Neural cell (in vitro differentiated cells): ENCODE measurements around the gene FILIP1L. TPM values are rescaled to one million over a fixed set of nuclear protein-coding genes. Genes with fewer than 3 reads are reported as not detected.

Experiments
- H2AFZ ChIP-seq: fragments of 200-600, 300-800 bp; sonication (generic), shearing (Covaris generic); 2 replicates; pipeline ENCODE4 v1.6.0; 2014; ENCODE audit warnings: low read depth, mild to moderate bottlenecking, antibody characterized with exemption, low read length, moderate library complexity
- H3F3A ChIP-seq: fragments of 200-600 bp; shearing (Covaris generic); 2 replicates; pipeline ENCODE4 v1.6.1; 2016; ENCODE audit warnings: mild to moderate bottlenecking, moderate library complexity, mixed read lengths, antibody characterized with exemption, low read length; ENCODE audit not compliant: insufficient read depth, poor library complexity, severe bottlenecking
- H3K27ac ChIP-seq: fragments of 200-600, 300-800 bp; sonication (generic), shearing (Covaris generic); 2 replicates; pipeline ENCODE4 v1.5.1; 2014; ENCODE audit warnings: mild to moderate bottlenecking, low read length, moderate library complexity
- H3K27me3 ChIP-seq: fragments of 300-800, 200-600 bp; sonication (generic), shearing (Covaris generic); 2 replicates; pipeline ENCODE4 v1.6.0; 2014; ENCODE audit warnings: mild to moderate bottlenecking, low read depth, low read length, moderate library complexity; ENCODE audit not compliant: insufficient read depth
- H3K36me3 ChIP-seq: fragments of 300-800, 200-600 bp; sonication (generic), shearing (Covaris generic); 2 replicates; pipeline ENCODE4 v1.5.1; 2014; ENCODE audit warnings: mild to moderate bottlenecking, antibody characterized with exemption, low read length, moderate library complexity; ENCODE audit not compliant: insufficient read depth
- H3K4me2 ChIP-seq: fragments of 300-800, 200-600 bp; sonication (generic), shearing (Covaris generic); 2 replicates; pipeline ENCODE4 v1.6.0; 2014; ENCODE audit warnings: mild to moderate bottlenecking, low read length
- H3K4me3 ChIP-seq: fragments of 300-800, 200-600 bp; sonication (generic), shearing (Covaris generic); 2 replicates; pipeline ENCODE4 v1.5.1; 2014; ENCODE audit warnings: mild to moderate bottlenecking, low read length, moderate library complexity
- H3K79me2 ChIP-seq: fragments of 200-600 bp; shearing (Covaris generic); replicated peaks from 2 replicates; pipeline ENCODE4 v1.6.0; 2014; ENCODE audit warnings: mild to moderate bottlenecking, low read length, moderate library complexity; ENCODE audit not compliant: insufficient read depth
- H3K9ac ChIP-seq: fragments of 300-800, 200-600 bp; sonication (generic), shearing (Covaris generic); 2 replicates; pipeline ENCODE4 v1.6.1; 2016; ENCODE audit warnings: mild to moderate bottlenecking, low read length, mixed read lengths
- H3K9me2 ChIP-seq: fragments of 200-600 bp; shearing (Covaris generic); 2 replicates; pipeline ENCODE4 v1.6.1; 2016; ENCODE audit warnings: mild to moderate bottlenecking, low read length, mixed read lengths; ENCODE audit not compliant: insufficient read depth
- H3K9me3 ChIP-seq: fragments of 200-600, 300-800 bp; sonication (generic), shearing (Covaris generic); 2 replicates; pipeline ENCODE4 v1.6.1; 2016; ENCODE audit warnings: mild to moderate bottlenecking, mixed run types, low read length, moderate library complexity, mixed read lengths
- H4K20me1 ChIP-seq: fragments of 200-600 bp; shearing (Covaris generic); 2 replicates; pipeline ENCODE4 v1.6.1; 2016; ENCODE audit warnings: mild to moderate bottlenecking, mixed run types; ENCODE audit not compliant: insufficient read depth
- CTCF ChIP-seq: fragments of 450-650 bp; IDR thresholded peaks from 2 replicates; pipeline ENCODE4 v1.5.1; 2014; ENCODE audit warnings: antibody characterized with exemption, mild to moderate bottlenecking, moderate library complexity; ENCODE audit not compliant: poor library complexity, severe bottlenecking
- EP300 ChIP-seq: fragments of 450-650 bp; conservative IDR thresholded peaks from 2 replicates; pipeline ENCODE4 v1.6.1; 2014; ENCODE audit warnings: antibody characterized with exemption, mild to moderate bottlenecking, moderate library complexity; ENCODE audit not compliant: poor library complexity, severe bottlenecking
- EZH2 ChIP-seq: fragments of 200-600, 300-800 bp; shearing (Covaris generic), sonication (generic); IDR thresholded peaks from 2 replicates; pipeline ENCODE4 v1.6.1; 2014; ENCODE audit warnings: antibody characterized with exemption, low read length, borderline replicate concordance, mild to moderate bottlenecking; ENCODE audit not compliant: insufficient read depth, poor library complexity, severe bottlenecking
- MXI1 ChIP-seq: fragments of 450-650 bp; conservative IDR thresholded peaks from 2 replicates; pipeline ENCODE4 v1.6.1; 2014; ENCODE audit warnings: antibody characterized with exemption, mild to moderate bottlenecking; ENCODE audit not compliant: poor library complexity, severe bottlenecking
- POLR2AphosphoS5 ChIP-seq: IDR thresholded peaks from 2 replicates; pipeline ENCODE4 v1.6.1; 2012
- RAD21 ChIP-seq: fragments of 450-650 bp; conservative IDR thresholded peaks from 2 replicates; pipeline ENCODE4 v1.6.1; 2014; ENCODE audit warnings: antibody characterized with exemption, mild to moderate bottlenecking, moderate library complexity
- REST ChIP-seq: IDR thresholded peaks from 2 replicates; pipeline ENCODE4 v1.6.1; 2012; ENCODE audit warnings: borderline replicate concordance
- SMC3 ChIP-seq: fragments of 450-650 bp; conservative IDR thresholded peaks from 2 replicates; pipeline ENCODE4 v1.6.1; 2014; ENCODE audit warnings: antibody characterized with exemption, mild to moderate bottlenecking, moderate library complexity; ENCODE audit not compliant: poor library complexity
- TAF1 ChIP-seq: IDR thresholded peaks from 2 replicates; pipeline ENCODE4 v1.6.1; 2012; ENCODE audit warnings: low read depth
- polyA plus RNA-seq: library from polyadenylated mRNA; depleted of rRNA; stranded (reverse); fragments of >200 nt; gene quantifications from 2 replicates; pipeline ENCODE4 v1.2.3, GENCODE V29; 2014

Gene FILIP1L
- polyA plus RNA-seq, 1 donor from 2014 or later: 0.27 TPM

GRCh38 chr3:99865321-99865720 is 249.0 kb downstream of the FILIP1L start:
- Histone ChIP-seq H4K20me1 (no peaks in the 10 kb centered on the region), H3F3A (no peaks in the 10 kb centered on the region), H3K4me3 (no peak overlapping the region), H3K27ac (no peak overlapping the region), H3K4me2 (no peak overlapping the region), H3K79me2 (no peaks in the 10 kb centered on the region), H2AFZ (no peak overlapping the region), H3K36me3 (no peaks in the 10 kb centered on the region), H3K9me3 (no peaks in the 10 kb centered on the region), H3K27me3 (no peaks in the 10 kb centered on the region), H3K9ac (no peak overlapping the region), H3K9me2 (no peaks in the 10 kb centered on the region)
- TF ChIP-seq POLR2AphosphoS5: no peak
- TF ChIP-seq TAF1: no peak

- no peaks in the 10 kb centered on the region for H3K79me2 ChIP-seq
- TF ChIP-seq MXI1: no peak
- TF ChIP-seq CTCF: no peak
- no peak overlapping the region for H2AFZ ChIP-seq
- no peak overlapping the region for H3K4me2 ChIP-seq
- no peak overlapping the region for H3K27ac ChIP-seq
- no peaks in the 10 kb centered on the region for H4K20me1 ChIP-seq
- H3K36me3 ChIP-seq: no peaks in the 10 kb centered on the region
- no peak overlapping the region for H3K9ac ChIP-seq
- H3K4me3 ChIP-seq: no peak overlapping the region
- H3K9me3 ChIP-seq: no peaks in the 10 kb centered on the region
- no peaks in the 10 kb centered on the region for H3F3A ChIP-seq
- no peaks in the 10 kb centered on the region for H3K27me3 ChIP-seq
- no peaks in the 10 kb centered on the region for H3K9me2 ChIP-seq
Measured at GRCh38 chr3:99864289-99864688, 250.0 kb downstream of the FILIP1L start.

GRCh38 chr3:99863588-99863987 is 250.7 kb downstream of the FILIP1L start:
- no peak overlapping the region for H2AFZ ChIP-seq
- no peaks in the 10 kb centered on the region for H3K36me3 ChIP-seq
- H3K9me2 ChIP-seq: no peaks in the 10 kb centered on the region
- no peaks in the 10 kb centered on the region for H3K79me2 ChIP-seq
- H3K27me3 ChIP-seq: no peaks in the 10 kb centered on the region
- no peaks in the 10 kb centered on the region for H3K9me3 ChIP-seq
- no peaks in the 10 kb centered on the region for H3F3A ChIP-seq
- H3K27ac ChIP-seq: no peak overlapping the region
- no peaks in the 10 kb centered on the region for H4K20me1 ChIP-seq
- H3K4me3 ChIP-seq: no peak overlapping the region
- TF ChIP-seq CTCF: no peak
- TF ChIP-seq RAD21: no peak
- TF ChIP-seq EP300: no peak
- no peak for TF ChIP-seq POLR2AphosphoS5
- TF ChIP-seq EZH2: no peak
- TF ChIP-seq MXI1: no peak
- no peak for TF ChIP-seq TAF1
- no peak for TF ChIP-seq REST
- TF ChIP-seq SMC3: no peak
- no peak overlapping the region for H3K4me2 ChIP-seq
- H3K9ac ChIP-seq: no peak overlapping the region
